ENCODE measurements around the gene HECTD3.

GRCh38 chr1:45051005-45051772, 40.1 kb upstream of the HECTD3 start:
- TF ChIP-seq CTCF (IDR thresholded peaks at IDR 0.05; ENCODE audit: poor library complexity, severe bottlenecking) (no peak), REST (IDR thresholded peaks at IDR 0.05; ENCODE audit: borderline replicate concordance) (no peak)
